K562 (cell line): ENCODE results near the gene VPS50. TPM values are rescaled to one million over a fixed set of nuclear protein-coding genes. Genes with fewer than 3 reads are reported as not detected.

ENCODE experiments used
- ARHGAP35 ChIP-seq: fragments of 450-650 bp; IDR thresholded peaks from 2 replicates; pipeline ENCODE4 v1.6.1; 2018; ENCODE audit not compliant: partially characterized antibody
- BHLHE40 ChIP-seq: IDR thresholded peaks from 2 replicates; pipeline ENCODE4 v1.6.1; 2011; ENCODE audit warnings: low read length, improper control_type of control experiment
- BRF1 ChIP-seq: IDR thresholded peaks from 3 replicates; pipeline ENCODE4 v1.6.1; 2011; ENCODE audit warnings: borderline replicate concordance, mild to moderate bottlenecking; ENCODE audit not compliant: insufficient read length; ENCODE audit errors: extremely low read depth
- CHAMP1 ChIP-seq: fragments of 450-650 bp; IDR thresholded peaks from 2 replicates; pipeline ENCODE4 v1.6.1; 2016; ENCODE audit warnings: mild to moderate bottlenecking
- CHCHD3 ChIP-seq: fragments of 250-450 bp; sonication (Bioruptor Pico); IDR thresholded peaks from 2 replicates; pipeline ENCODE4 v2.1.2; 2022; ENCODE audit warnings: mild to moderate bottlenecking
- DIDO1 ChIP-seq: fragments of 450-650 bp; IDR thresholded peaks from 2 replicates; pipeline ENCODE4 v1.6.1; 2016; ENCODE audit warnings: low read depth, missing biosample characterization, missing genetic modification characterization
- ETV1 ChIP-seq: fragments of 450-650 bp; conservative IDR thresholded peaks from 2 replicates; pipeline ENCODE4 v1.6.1; 2016; ENCODE audit warnings: missing genetic modification characterization, control low read depth, low read depth, missing compliant biosample characterization
- GABPA ChIP-seq: fragments of 200-800 bp; sonication (Bioruptor generic); conservative IDR thresholded peaks from 2 replicates; pipeline ENCODE4 v1.6.1; 2016; ENCODE audit warnings: low read depth, missing genetic modification characterization, missing compliant biosample characterization
- GATAD2B ChIP-seq: fragments of 450-650 bp; IDR thresholded peaks from 2 replicates; pipeline ENCODE4 v1.6.1; 2017; ENCODE audit warnings: mild to moderate bottlenecking, borderline replicate concordance
- HDAC8 ChIP-seq: fragments of 450-650 bp; IDR thresholded peaks from 2 replicates; pipeline ENCODE4 v1.6.1; 2016; ENCODE audit warnings: mild to moderate bottlenecking, missing genetic modification characterization, moderate library complexity, missing compliant biosample characterization
- HLTF ChIP-seq: fragments of 450-650 bp; IDR thresholded peaks from 2 replicates; pipeline ENCODE4 v1.6.1; 2016
- HMG20B ChIP-seq: fragments of 250-450 bp; sonication (Bioruptor Pico); IDR thresholded peaks from 2 replicates; pipeline ENCODE4 v1.5.0; 2021; ENCODE audit warnings: mild to moderate bottlenecking
- HNRNPL ChIP-seq: fragments of 200-400 bp; formaldehyde crosslinking; IDR thresholded peaks from 2 replicates; pipeline ENCODE4 v1.6.1; 2017; ENCODE audit warnings: low read depth, mild to moderate bottlenecking, low read length
- LARP7 ChIP-seq: fragments of 450-650 bp; IDR thresholded peaks from 2 replicates; pipeline ENCODE4 v1.6.1; 2016
- MAFF ChIP-seq: IDR thresholded peaks from 2 replicates; pipeline ENCODE4 v1.6.1; 2012; ENCODE audit warnings: low read length, improper control_type of control experiment
- NFIX ChIP-seq: fragments of 250-450 bp; sonication (Bioruptor Pico); IDR thresholded peaks from 2 replicates; pipeline ENCODE4 v1.4.0; 2020; ENCODE audit warnings: low read depth, mild to moderate bottlenecking, moderate library complexity
- RBM25 ChIP-seq: fragments of 200-400 bp; formaldehyde crosslinking; IDR thresholded peaks from 2 replicates; pipeline ENCODE4 v1.6.1; 2018; ENCODE audit warnings: low read length, low read depth, moderate library complexity; ENCODE audit not compliant: severe bottlenecking
- SMAD1 ChIP-seq: fragments of 150-350 bp; IDR thresholded peaks from 2 replicates; pipeline ENCODE4 v1.6.1; 2014; ENCODE audit warnings: low read length, low read depth; ENCODE audit not compliant: partially characterized antibody
- SMARCB1 ChIP-seq: IDR thresholded peaks from 2 replicates; pipeline ENCODE4 v1.6.1; 2011; ENCODE audit warnings: improper control_type of control experiment, low read depth; ENCODE audit not compliant: insufficient read length
- SMARCC2 ChIP-seq: fragments of 450-650 bp; IDR thresholded peaks from 2 replicates; pipeline ENCODE4 v1.6.1; 2017; ENCODE audit warnings: antibody characterized with exemption, moderate library complexity, mild to moderate bottlenecking, low read depth
- STAT5A ChIP-seq: IDR thresholded peaks from 2 replicates; pipeline ENCODE4 v1.6.1; 2012; ENCODE audit warnings: low read length, inconsistent platforms, borderline replicate concordance
- TCF7 ChIP-seq: sonication (generic); IDR thresholded peaks from 2 replicates; pipeline ENCODE4 v1.6.1; 2016; ENCODE audit warnings: antibody characterized with exemption, borderline replicate concordance
- THRAP3 ChIP-seq: fragments of 450-650 bp; IDR thresholded peaks from 2 replicates; pipeline ENCODE4 v1.6.1; 2016; ENCODE audit warnings: mild to moderate bottlenecking, inconsistent platforms, borderline replicate concordance
- ZNF217 ChIP-seq: sonication (generic); formaldehyde crosslinking; IDR thresholded peaks from 2 replicates; pipeline ENCODE4 v1.8.0; 2022; ENCODE audit warnings: mild to moderate bottlenecking, missing genetic modification reagents
- ZNF3 ChIP-seq: fragments of 250-450 bp; sonication (Bioruptor Pico); IDR thresholded peaks from 2 replicates; pipeline ENCODE4 v1.5.0; 2021; ENCODE audit warnings: mild to moderate bottlenecking, moderate library complexity
- ZNF79 ChIP-seq: fragments of 250-450 bp; sonication (Bioruptor Pico); IDR thresholded peaks from 2 replicates; pipeline ENCODE4 v1.4.0; 2020; ENCODE audit warnings: low read depth, mild to moderate bottlenecking, moderate library complexity
- polyA plus RNA-seq, 8 experiments: library from polyadenylated mRNA; depleted of rRNA in 4 of 8; stranded (reverse) in 5 of 8; unstranded in 3 of 8; fragments of >200 nt; fragmentation: Nextera tagmentation in 2 of 8; fragmentation: Illumina TruSeq in 1 of 8; extraction: Ambion mirVana in 2 of 8; extraction: Trizol in 1 of 8; gene quantifications; 2 replicates each; pipeline versions ENCODE4 v1.2.1 to v1.2.3, GENCODE V29; 2011 to 2014; ENCODE audit warnings: inconsistent platforms in 1 of 8, missing spikeins in 1 of 8
- total RNA-seq, 7 experiments: library from RNA; depleted of rRNA in 6 of 7; stranded (reverse); fragments of >200 nt in 6 of 7; fragmentation: Illumina TruSeq in 2 of 7; extraction: Trizol in 2 of 7; gene quantifications; 2 replicates each; pipeline versions ENCODE4 v1.2.1 to v1.2.3, GENCODE V29; 2011 to 2021; ENCODE audit warnings: low replicate concordance in 1 of 7
- TF ChIP-seq, protein P1 (sequence below): fragments of 450-650 bp; IDR thresholded peaks from 2 replicates; pipeline ENCODE4 v1.6.1; 2018; ENCODE audit warnings: mild to moderate bottlenecking, low read depth; ENCODE audit not compliant: partially characterized antibody

VPS50 gene
- total and polyA plus RNA-seq, 9 of the 15 experiments (the other 6 are each of a cell fraction or from before 2014, with no cell fraction given), result 10.5 to 29.4 (median 15.8) TPM

- TF ChIP-seq MAFF (no peak; the same call in 1 of the 2 replicates), TCF7 (no peak), DIDO1 (peak; percentile 99), CHAMP1 (peak; percentile 30; the same call in 1 of the 2 replicates), HNRNPL (no peak), HLTF (no peak), SMARCC2 (no peak), RBM25 (no peak), BHLHE40 (peak; percentile 80), SMARCB1 (no peak), CHCHD3 (CRISPR knock-in tag) (no peak), GABPA (tag) (peak; percentile 75), ZNF79 (CRISPR knock-in tag) (0 out of 2 replicates have a peak, but pooled peaks have one; percentile 29), ARHGAP35 (no peak), ETV1 (tag) (peak; percentile 54; the same call in 1 of the 2 replicates), NFIX (CRISPR knock-in tag) (no peak), ZNF3 (CRISPR knock-in tag) (no peak), ZNF217 (CRISPR knock-in tag) (no peak), HDAC8 (tag) (no peak), GATAD2B (no peak), LARP7 (no peak), STAT5A (peak; percentile 26; the same call in 1 of the 2 replicates), THRAP3 (no peak), BRF1 (no peak), SMAD1 (no peak), HMG20B (no peak)
- TF ChIP-seq, protein P1, sequence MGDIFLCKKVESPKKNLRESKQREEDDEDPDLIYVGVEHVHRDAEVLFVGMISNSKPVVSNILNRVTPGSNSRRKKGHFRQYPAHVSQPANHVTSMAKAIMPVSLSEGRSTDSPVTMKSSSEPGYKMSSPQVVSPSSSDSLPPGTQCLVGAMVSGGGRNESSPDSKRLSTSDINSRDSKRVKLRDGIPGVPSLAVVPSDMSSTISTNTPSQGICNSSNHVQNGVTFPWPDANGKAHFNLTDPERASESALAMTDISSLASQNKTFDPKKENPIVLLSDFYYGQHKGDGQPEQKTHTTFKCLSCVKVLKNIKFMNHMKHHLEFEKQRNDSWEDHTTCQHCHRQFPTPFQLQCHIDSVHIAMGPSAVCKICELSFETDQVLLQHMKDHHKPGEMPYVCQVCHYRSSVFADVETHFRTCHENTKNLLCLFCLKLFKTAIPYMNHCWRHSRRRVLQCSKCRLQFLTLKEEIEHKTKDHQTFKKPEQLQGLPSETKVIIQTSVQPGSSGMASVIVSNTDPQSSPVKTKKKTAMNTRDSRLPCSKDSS, result no peak
These were observed at the start of gene VPS50 (continued) for GRCh38 chr7:93231799-93232672.
